Osteocyte (in vitro differentiated cells): ENCODE results near the gene COPE. TPM values are rescaled to one million over a fixed set of nuclear protein-coding genes. Genes with fewer than 3 reads are reported as not detected.
"Not testable (repeated sequence)": the region's sequence is repeated elsewhere in the genome, so short reads cannot be mapped to it uniquely, and the experiment has no call there.

Experiments used
- DNase-seq: peaks from one replicate; pipeline ENCODE4 v3.0.0; 2021; ENCODE audit warnings: mixed read lengths; ENCODE audit not compliant: unreplicated experiment; ENCODE audit errors: extremely low spot score
- H3K27ac Mint-ChIP-seq: one replicate; pipeline ENCODE4 v1.8.0; 2021; ENCODE audit warnings: mild to moderate bottlenecking, mixed read lengths; ENCODE audit not compliant: unreplicated experiment
- H3K27me3 Mint-ChIP-seq: one replicate; pipeline ENCODE4 v1.8.0; 2021; ENCODE audit warnings: mixed read lengths; ENCODE audit not compliant: unreplicated experiment
- H3K36me3 Mint-ChIP-seq: one replicate; pipeline ENCODE4 v1.8.0; 2021; ENCODE audit warnings: mixed read lengths; ENCODE audit not compliant: unreplicated experiment
- H3K4me1 Mint-ChIP-seq: one replicate; pipeline ENCODE4 v1.8.0; 2021; ENCODE audit warnings: mixed read lengths; ENCODE audit not compliant: unreplicated experiment
- H3K4me3 Mint-ChIP-seq: one replicate; pipeline ENCODE4 v1.8.0; 2021; ENCODE audit warnings: mild to moderate bottlenecking, moderate library complexity, mixed read lengths; ENCODE audit not compliant: unreplicated experiment
- H3K9me3 Mint-ChIP-seq: one replicate; pipeline ENCODE4 v1.8.0; 2021; ENCODE audit warnings: mixed read lengths; ENCODE audit not compliant: unreplicated experiment
- CTCF ChIP-seq: fragments of 200-600 bp; sonication (generic); IDR thresholded peaks from 2 replicates; pipeline ENCODE4 v1.5.0; 2021; ENCODE audit warnings: antibody characterized with exemption, mild to moderate bottlenecking, moderate library complexity
- total RNA-seq: library from RNA; stranded (reverse); gene quantifications from 2 replicates; pipeline ENCODE4 v1.2.1, GENCODE V29; 2021

The COPE gene
- total RNA-seq, 1 donor from 2014 or later = 175 TPM

DNA sequence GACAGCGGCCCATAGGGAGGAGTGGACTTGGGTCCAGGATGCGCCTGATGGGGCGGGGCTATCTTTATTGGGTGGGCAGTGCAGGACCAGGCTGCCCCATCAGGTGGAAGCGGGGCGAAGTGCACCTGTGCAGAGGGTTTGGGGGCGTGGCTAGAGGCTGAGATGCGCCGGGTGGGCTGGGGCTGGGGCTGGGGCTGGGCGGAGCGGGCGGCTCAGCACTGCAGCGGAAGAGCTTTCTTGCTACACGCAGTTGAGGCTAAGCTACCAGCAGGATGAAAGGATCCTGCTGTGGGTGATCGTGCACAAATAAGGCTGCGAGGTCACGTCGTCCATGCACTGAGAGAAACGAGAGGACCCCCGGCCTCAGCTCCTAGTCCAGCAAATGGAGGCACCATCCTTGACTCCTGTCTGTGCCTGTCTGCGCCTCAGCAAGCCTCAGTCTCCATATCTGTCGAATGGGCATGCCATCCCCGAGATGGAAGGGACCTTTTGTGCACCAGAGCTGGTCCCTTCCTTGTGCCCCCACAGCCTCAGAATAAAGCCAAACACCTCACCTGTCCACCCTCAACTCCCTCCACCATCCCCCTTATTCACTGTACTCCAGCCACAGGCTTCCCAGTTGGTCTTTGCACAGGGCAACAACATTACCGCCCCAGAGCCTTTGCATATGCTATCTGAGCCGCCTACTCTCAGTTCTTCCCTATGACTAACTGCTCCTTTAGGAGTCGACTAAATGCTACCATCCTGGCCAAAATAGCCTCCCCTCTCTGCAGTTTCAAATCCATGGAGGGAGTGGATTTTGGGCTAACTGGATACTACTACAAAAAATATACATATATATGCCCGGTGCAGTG is 42.8 kb upstream of the COPE start:
- Mint-ChIP-seq H3K9me3 (no peaks in the 10 kb centered on the region), H3K27me3 (peaks cover 12% of the 10 kb centered on the region), H3K27ac (no peak overlapping the region), H3K4me1 (peaks cover 1% of the 10 kb centered on the region), H3K36me3 (no peaks in the 10 kb centered on the region), H3K4me3 (no peak overlapping the region)
- no peak for DNase-seq
- no peak for TF ChIP-seq CTCF

DNA sequence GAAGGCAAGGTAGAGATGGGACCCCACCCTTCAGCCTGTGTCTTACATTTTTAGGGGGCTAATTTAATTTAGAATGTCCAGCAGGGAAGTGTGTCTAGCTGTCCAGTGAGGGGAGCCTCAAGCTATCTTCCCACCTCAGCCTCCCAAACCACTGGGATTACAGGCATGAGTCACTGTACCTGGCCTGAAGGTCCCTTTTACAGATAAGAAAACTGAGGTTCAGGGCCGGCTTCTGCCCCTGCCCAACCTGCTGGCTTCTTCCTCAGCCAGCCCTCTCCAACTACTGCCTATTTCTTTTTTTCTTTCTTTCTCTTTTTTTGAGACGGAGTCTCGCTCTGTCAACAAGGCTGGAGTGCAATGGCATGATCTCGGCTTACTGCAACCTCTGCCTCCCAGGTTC is 41.2 kb upstream of the COPE start:
- DNase-seq = no peak
- Mint-ChIP-seq H3K4me3 (no peak overlapping the region), H3K27me3 (peaks cover 12% of the 10 kb centered on the region), H3K27ac (no peak overlapping the region), H3K4me1 (peaks cover 1% of the 10 kb centered on the region), H3K9me3 (no peaks in the 10 kb centered on the region), H3K36me3 (no peaks in the 10 kb centered on the region)
- no peak for TF ChIP-seq CTCF

DNA sequence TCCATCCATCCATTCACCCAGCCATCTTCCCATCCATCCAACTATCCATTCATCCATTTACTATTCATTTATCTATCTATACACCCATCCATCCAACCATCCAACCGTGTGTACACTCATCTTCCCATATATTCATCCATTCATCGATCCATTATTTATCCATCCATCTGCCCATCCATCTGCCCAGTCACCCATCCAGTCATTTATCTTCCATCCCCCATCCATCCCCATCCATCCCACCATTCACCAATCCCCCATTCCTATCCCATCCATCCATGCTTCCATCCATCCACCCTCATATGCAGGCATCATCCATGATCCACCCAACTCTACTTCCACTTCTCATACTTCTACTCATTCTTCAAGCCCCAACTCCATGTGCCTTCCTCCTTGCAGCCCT is 35.9 kb upstream of the COPE start:
- no peak for TF ChIP-seq CTCF
- no peaks in the 10 kb centered on the region for H3K36me3 Mint-ChIP-seq
- peaks cover 1% of the 10 kb centered on the region for H3K27me3 Mint-ChIP-seq
- no peak for DNase-seq
- no peak overlapping the region for H3K27ac Mint-ChIP-seq
- no peaks in the 10 kb centered on the region for H3K9me3 Mint-ChIP-seq
- H3K4me3 Mint-ChIP-seq = no peak overlapping the region
- H3K4me1 Mint-ChIP-seq = peaks cover 12% of the 10 kb centered on the region

DNA sequence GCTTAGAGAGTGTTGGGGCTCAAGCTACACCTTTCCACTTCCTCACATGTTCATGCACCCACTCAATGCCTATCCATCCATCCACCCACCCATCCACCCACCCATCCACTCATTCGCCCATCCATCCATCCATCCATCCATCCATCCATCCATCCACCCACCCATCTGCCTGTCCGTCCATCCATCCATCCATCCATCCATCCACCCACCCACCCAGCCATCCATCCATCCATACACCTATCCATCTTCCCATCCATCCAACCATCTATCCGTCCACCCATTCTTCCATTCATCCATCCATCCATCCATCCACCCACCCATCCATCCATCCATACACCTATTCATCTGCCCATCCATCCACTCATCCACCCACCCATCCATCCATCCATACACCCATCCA is 34.9 kb upstream of the COPE start:
- H3K27ac Mint-ChIP-seq = no peak overlapping the region
- peaks cover 1% of the 10 kb centered on the region for H3K27me3 Mint-ChIP-seq
- DNase-seq = no peak
- no peaks in the 10 kb centered on the region for H3K36me3 Mint-ChIP-seq
- no peak overlapping the region for H3K4me3 Mint-ChIP-seq
- TF ChIP-seq CTCF = no peak
- H3K4me1 Mint-ChIP-seq = peaks cover 12% of the 10 kb centered on the region
- no peaks in the 10 kb centered on the region for H3K9me3 Mint-ChIP-seq

DNA sequence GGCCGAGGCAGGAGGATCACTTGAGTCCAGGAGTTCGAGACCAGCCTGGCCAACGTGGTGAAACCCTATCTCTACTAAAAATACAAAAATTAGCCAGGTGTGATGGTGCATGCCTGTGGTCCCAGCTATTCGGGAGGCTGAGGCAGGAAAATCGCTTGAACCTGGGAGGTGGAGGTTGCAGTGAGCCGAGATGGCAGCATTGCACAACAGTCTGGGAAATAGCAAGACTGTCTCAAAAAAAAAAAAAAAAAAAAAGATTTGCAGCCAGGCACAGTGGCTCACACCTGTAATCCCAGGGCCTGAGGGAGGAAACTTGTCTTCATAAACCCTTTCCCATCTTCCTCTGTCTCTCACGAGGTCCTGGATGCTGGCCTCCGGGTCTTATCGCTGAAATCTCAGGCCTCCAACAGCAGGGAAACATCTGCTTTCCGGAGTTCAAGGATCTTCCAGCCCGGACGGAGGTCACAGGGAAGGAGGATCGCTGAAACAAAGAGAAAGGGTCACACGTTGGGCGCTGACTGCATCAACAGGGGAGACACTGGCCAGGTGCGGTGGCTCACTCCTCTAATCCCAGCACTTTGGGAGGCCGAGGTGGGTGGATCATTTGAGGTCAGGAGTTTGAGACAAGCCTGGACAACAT is 33.3 kb upstream of the COPE start:
- H3K27ac Mint-ChIP-seq, H3K36me3 Mint-ChIP-seq, H3K4me3 Mint-ChIP-seq, DNase-seq, H3K27me3 Mint-ChIP-seq, H3K9me3 Mint-ChIP-seq: not testable (repeated sequence)
- peaks cover 12% of the 10 kb centered on the region for H3K4me1 Mint-ChIP-seq
